Esophagus muscularis mucosa (tissue), 4 donors: ENCODE results near the gene DUSP2. TPM values are rescaled to one million over a fixed set of nuclear protein-coding genes. Genes with fewer than 3 reads are reported as not detected.

Source experiments
- DNase-seq: peaks from one replicate; pipeline ENCODE4 v3.0.0-alpha.2; 2017; ENCODE audit errors: extremely low spot score
- H3K27ac ChIP-seq, 4 donors: fragments of 200-600 bp; sonication (generic); replicated peaks in 1 of 4; 1 replicate in 3 of 4; 2 replicates in 1 of 4; pipeline ENCODE4 v1.5.1; 2016 to 2019; ENCODE audit warnings: mild to moderate bottlenecking in 1 of 4
- H3K27me3 ChIP-seq, 4 donors: fragments of 200-600 bp; sonication (generic); one replicate each; pipeline versions ENCODE4 v1.5.1 to v1.6.0; 2016 to 2019
- H3K36me3 ChIP-seq, 4 donors: fragments of 200-600 bp; sonication (generic); one replicate each; pipeline ENCODE4 v1.5.1; 2016 to 2019
- H3K4me1 ChIP-seq, 4 donors: fragments of 200-600 bp; sonication (generic); one replicate each; pipeline ENCODE4 v1.5.1; 2016 to 2019
- H3K4me3 ChIP-seq, 4 donors: fragments of 200-600 bp; sonication (generic); 1 replicate in 2 of 4; 2 replicates in 2 of 4; pipeline ENCODE4 v1.5.1; 2016 to 2019; ENCODE audit warnings: mild to moderate bottlenecking in 4 of 4, moderate library complexity in 1 of 4
- H3K9me3 ChIP-seq, 4 donors: fragments of 200-600 bp; sonication (generic); 1 replicate in 3 of 4; 2 replicates in 1 of 4; pipeline ENCODE4 v1.5.1; 2016 to 2019
- CTCF ChIP-seq, 3 experiments: fragments of 200-600 bp in 2 of 3; fragments of 450-650 bp in 1 of 3; sonication (generic) in 2 of 3; IDR thresholded peaks; one replicate each; pipeline ENCODE4 v1.5.1; 2017 to 2019; ENCODE audit warnings: antibody characterized with exemption in 3 of 3, mild to moderate bottlenecking in 2 of 3, moderate library complexity in 1 of 3
- EP300 ChIP-seq: sonication (generic); formaldehyde crosslinking; IDR thresholded peaks from one replicate; pipeline ENCODE4 v1.6.1; 2017; ENCODE audit warnings: antibody characterized with exemption
- POLR2A ChIP-seq: fragments of 450-650 bp; IDR thresholded peaks from one replicate; pipeline ENCODE4 v1.6.1; 2017; ENCODE audit warnings: antibody characterized with exemption, moderate library complexity, mild to moderate bottlenecking, low read depth
- POLR2AphosphoS5 ChIP-seq, 2 donors: sonication (generic); formaldehyde crosslinking; IDR thresholded peaks; one replicate each; pipeline ENCODE4 v1.6.1; 2017; ENCODE audit warnings: antibody characterized with exemption in 2 of 2
- WGBS: methylation state at CpG from one replicate; pipeline ENCODE4 v1.1.5; 2018; 5-methylcytosine and 5-hydroxymethylcytosine counted together
- intact Hi-C: fragments of 100-400 bp; cut with DNase I; formaldehyde crosslinking; loops from one replicate; pipeline ENCODE4 v1.15.1; 2023
- total RNA-seq, 4 donors: library from RNA; depleted of rRNA; stranded (reverse); fragments of >200 nt; gene quantifications; one replicate each; pipeline versions ENCODE4 v1.1.0 to v1.2.1, GENCODE V29; 2016

DUSP2 gene
- total RNA-seq, 4 donors from 2014 or later: 1.1 to 5.5 (median 1.7) TPM

GRCh38 chr2:96180002-96180401, 34.8 kb upstream of the DUSP2 start:
- TF ChIP-seq POLR2A (no peak), EP300 (no peak), CTCF (IDR thresholded peaks at IDR 0.05) (no peak)
- no peaks in the 10 kb centered on the region for H3K27me3 ChIP-seq
- no peaks in the 10 kb centered on the region for H3K4me1 ChIP-seq
- no peaks in the 10 kb centered on the region for H3K9me3 ChIP-seq
- no peak overlapping the region for H3K4me3 ChIP-seq
- peaks cover 0 to 18% (median 15%) of the 10 kb centered on the region in 4 donors for H3K36me3 ChIP-seq
- 93% methylated on average over 1 of the region's 1 CpG for WGBS
- intact Hi-C loops: no loop called here
- H3K27ac ChIP-seq: no peak overlapping the region
- DNase-seq: no peak

- TF ChIP-seq POLR2A: no peak
- Histone ChIP-seq H3K27me3 (no peaks in the 10 kb centered on the region), H3K27ac (no peak overlapping the region), H3K4me3 (no peak overlapping the region), H3K9me3 (no peaks in the 10 kb centered on the region), H3K4me1 (peaks cover 0 to 7% (median 0%) of the 10 kb centered on the region in 4 donors), H3K36me3 (no peaks in the 10 kb centered on the region)
- WGBS: 71% methylated on average over 4 of the region's 4 CpGs
- no peak for DNase-seq
- intact Hi-C loops: loop anchor here (10.0 kb wide), 1 partner anchor 152 kb away; no protein-coding TSS in a partner anchor
Measured at GRCh38 chr2:96176661-96177060, 31.4 kb upstream of the DUSP2 start.

GRCh38 chr2:96175951-96176350, 30.7 kb upstream of the DUSP2 start:
- TF ChIP-seq CTCF (IDR thresholded peaks at IDR 0.05): no peak
- no peak for TF ChIP-seq POLR2AphosphoS5 (IDR thresholded peaks at IDR 0.05)
- no peak for TF ChIP-seq POLR2A
- TF ChIP-seq EP300: no peak
- Histone ChIP-seq H3K27me3 (no peaks in the 10 kb centered on the region), H3K27ac (no peak overlapping the region), H3K36me3 (no peaks in the 10 kb centered on the region), H3K9me3 (no peaks in the 10 kb centered on the region), H3K4me1 (peaks cover 0 to 7% (median 0%) of the 10 kb centered on the region in 4 donors), H3K4me3 (no peak overlapping the region)
- intact Hi-C loops: loop anchor here (2.0 to 10.0 kb wide), 2 partner anchors 37 to 151 kb away; partner anchors contain the start of gene ASTL
- DNase-seq: no peak
- 84% methylated on average over 6 of the region's 6 CpGs for WGBS

- H3K4me1 ChIP-seq: peaks cover 0 to 7% (median 0%) of the 10 kb centered on the region in 4 donors
- no peak for DNase-seq
- H3K27ac ChIP-seq: no peak overlapping the region
- peak; percentile 75 to 91 (median 83) for TF ChIP-seq CTCF (IDR thresholded peaks at IDR 0.05)
- no peak for TF ChIP-seq POLR2AphosphoS5 (IDR thresholded peaks at IDR 0.05)
- H3K9me3 ChIP-seq: peaks cover 0 to 5% (median 0%) of the 10 kb centered on the region in 4 donors
- H3K36me3 ChIP-seq: no peaks in the 10 kb centered on the region
- intact Hi-C loops: loop anchor here (2.0 to 10.0 kb wide), 2 partner anchors 36 to 150 kb away; partner anchors contain the start of gene ASTL
- no peak overlapping the region for H3K4me3 ChIP-seq
- WGBS: 57% methylated on average over 8 of the region's 8 CpGs
- no peaks in the 10 kb centered on the region for H3K27me3 ChIP-seq
Measured at GRCh38 chr2:96174251-96175144, 29.3 kb upstream of the DUSP2 start.

GRCh38 chr2:96171831-96172230, 26.6 kb upstream of the DUSP2 start:
- Histone ChIP-seq H3K4me3 (no peak overlapping the region), H3K27me3 (no peaks in the 10 kb centered on the region), H3K27ac (no peak overlapping the region)

More at GRCh38 chr2:96171831-96172230, 26.6 kb upstream of the DUSP2 start:
- WGBS: 97% methylated on average over 15 of the region's 15 CpGs
- TF ChIP-seq POLR2AphosphoS5 (IDR thresholded peaks at IDR 0.05) (no peak), POLR2A (no peak), CTCF (IDR thresholded peaks at IDR 0.05) (no peak), EP300 (no peak)
- no peaks in the 10 kb centered on the region for H3K36me3 ChIP-seq
- peaks cover 0 to 6% (median 0%) of the 10 kb centered on the region in 4 donors for H3K9me3 ChIP-seq
- peaks cover 0 to 7% (median 0%) of the 10 kb centered on the region in 4 donors for H3K4me1 ChIP-seq
- intact Hi-C loops: loop anchor here (10.0 kb wide), 1 partner anchor 147 kb away; no protein-coding TSS in a partner anchor
- DNase-seq: no peak
